ENCODE measurements around the gene OXA1L.
"Not testable (repeated sequence)": the region's sequence is repeated elsewhere in the genome, so short reads cannot be mapped to it uniquely, and the experiment has no call there.

OXA1L gene

DNA sequence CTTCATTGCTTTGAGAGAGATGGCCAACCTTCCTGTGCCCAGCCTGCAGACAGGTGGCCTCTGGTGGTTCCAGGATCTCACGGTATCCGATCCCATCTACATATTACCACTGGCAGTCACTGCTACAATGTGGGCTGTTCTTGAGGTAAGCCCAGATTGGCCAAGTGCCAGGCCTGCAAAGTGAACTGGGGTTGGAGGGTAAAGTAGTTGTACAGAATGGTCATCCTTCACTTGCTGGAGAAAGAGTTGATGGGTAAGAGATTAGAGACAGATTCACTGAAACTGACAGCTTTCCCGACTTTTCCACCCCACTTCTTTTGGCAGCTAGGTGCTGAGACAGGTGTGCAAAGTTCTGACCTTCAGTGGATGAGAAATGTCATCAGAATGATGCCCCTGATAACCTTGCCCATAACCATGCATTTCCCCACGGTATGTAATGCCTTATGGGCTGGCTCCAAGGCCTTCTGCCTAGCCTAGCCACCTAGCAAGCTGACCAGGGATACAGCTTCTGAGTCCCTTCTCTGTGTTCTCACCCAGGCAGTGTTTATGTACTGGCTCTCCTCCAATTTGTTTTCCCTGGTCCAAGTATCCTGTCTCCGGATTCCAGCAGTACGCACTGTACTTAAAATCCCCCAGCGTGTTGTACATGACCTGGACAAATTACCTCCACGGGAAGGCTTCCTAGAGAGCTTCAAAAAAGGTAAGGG lies 4.1 kb downstream of the OXA1L start:
- no peak for DNase-seq

DNA sequence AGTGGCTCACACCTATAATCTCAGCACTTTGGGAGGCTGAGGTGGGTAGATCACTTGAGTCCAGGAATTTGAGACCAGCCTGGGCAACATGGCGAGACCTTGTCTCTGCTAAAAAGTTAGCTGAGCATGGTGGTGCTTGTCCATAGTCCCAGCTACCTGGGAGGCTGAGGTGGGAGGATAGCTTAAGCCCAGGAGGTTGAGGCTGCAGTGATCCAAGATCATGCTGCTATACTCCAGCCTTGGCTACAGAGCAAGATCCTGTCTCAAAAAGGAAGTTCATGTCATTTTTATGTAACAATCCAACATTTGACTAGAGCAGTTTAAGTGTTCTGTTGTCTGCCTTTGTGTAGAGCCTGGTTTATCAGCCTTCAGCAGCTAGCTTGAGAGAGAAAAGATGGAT lies 6.2 kb downstream of the OXA1L start:
- DNase-seq = no peak

DNA sequence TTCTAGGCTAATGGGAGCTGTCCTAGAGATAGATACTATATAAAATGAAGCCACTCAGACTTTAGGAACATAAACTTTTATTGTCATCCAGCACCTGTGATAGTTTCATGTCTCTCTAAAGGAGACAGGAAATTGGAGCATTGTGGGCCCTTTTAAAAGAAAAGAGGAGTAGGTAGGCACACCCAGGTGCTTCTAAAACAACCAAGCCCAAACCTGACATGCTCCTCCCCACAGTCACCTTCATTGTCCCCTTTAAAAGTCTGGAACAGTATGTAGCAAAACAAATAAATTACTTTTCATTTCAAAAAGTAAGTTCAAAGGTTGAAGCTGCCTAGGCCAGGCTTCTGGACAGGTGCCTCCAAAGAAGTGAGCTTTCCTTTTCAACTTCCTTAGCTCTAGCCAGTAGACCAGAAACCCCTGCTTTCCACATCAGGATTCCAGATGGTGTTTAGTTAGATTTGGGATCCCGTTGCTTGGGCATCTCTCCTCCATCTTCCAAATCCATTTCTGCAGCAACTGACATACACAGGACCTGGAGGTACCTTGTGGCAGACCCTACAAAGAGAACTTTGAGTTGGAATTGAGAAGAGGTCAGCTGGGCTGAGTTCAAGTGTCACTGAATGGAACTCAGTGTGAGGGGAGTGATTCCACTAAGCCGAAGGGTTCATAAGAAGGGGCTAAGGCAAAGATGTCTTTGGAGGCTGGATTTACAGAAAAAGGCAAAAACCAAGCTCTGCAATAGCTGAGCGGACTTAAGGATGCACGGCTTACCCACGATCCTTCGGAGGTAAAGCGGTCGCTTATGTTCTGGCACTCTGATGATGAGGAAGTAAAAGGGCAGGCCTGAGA lies 6.9 kb downstream of the OXA1L start:
- DNase-seq = no peak

DNA sequence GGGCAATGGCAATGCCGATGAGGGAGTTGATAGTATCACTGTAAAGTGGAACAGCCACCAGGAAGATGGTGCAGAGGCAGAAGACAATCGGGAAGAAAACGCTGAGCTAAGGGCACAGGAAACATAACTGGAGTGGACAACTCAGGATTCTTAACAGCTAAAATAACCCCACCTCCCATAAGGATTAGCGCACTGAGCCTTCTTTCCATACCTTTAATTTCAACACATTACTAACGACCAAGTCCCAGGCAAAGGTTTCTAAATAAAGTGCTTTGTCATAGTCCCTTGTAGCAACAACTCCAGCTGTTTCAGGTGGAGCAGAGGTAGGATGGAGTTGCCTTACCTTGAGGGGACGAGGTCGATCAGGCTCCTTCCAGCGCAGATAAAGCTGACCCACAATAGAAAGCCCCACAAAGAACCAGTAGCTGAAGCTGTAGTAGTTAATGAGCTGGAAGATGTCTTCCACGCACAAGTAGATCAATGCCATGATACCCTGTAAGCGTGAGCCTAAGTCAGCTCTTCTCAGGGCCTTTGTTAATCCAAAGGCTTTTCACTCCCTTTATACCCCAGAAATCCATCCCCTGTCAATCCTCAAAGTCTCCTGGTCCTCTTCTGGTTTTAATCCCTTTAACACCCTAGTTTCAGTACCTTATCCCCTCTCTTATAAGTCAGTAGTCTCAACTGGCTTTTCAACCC lies 7.7 kb downstream of the OXA1L start:
- no peak for DNase-seq

DNA sequence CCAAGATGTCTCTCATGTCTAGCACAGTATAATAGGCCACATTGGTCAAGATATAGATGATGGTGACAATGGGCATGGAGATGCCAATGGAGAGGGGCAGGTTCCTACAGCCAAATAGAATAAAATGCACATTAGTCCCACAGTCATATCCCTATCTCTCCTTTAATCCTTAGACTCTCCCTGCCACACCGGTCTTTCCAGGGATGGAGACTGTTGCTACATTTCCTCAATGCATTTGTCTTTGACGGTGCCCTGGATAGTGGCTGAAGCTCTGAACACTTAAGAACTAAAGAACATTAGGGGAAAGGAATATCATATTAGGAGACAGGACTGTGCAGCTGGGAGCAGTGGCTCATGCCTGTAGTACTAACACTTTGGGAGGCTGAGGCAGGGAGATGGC lies 9.7 kb downstream of the OXA1L start:
- no peak for DNase-seq

DNA sequence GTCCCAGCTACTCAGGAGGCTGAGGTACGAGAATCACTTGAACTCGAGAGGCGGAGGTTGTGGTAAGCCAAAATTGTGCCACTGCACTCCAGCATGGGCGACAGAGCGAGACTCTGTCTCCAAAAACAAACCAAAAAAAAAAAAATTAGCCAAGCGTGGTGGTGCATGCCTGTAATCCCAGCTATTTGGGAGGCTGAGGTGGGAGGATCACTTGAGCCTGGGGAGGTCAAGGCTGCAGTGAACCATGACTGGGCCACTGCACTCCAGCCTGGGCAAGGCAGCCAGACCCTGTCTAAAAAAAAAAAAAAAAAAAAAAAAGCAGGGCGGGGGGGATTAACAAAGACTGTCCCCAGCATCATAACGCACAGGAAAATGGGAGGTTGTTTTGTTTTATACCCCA lies 10.4 kb downstream of the OXA1L start:
- not testable (repeated sequence) for DNase-seq

DNA sequence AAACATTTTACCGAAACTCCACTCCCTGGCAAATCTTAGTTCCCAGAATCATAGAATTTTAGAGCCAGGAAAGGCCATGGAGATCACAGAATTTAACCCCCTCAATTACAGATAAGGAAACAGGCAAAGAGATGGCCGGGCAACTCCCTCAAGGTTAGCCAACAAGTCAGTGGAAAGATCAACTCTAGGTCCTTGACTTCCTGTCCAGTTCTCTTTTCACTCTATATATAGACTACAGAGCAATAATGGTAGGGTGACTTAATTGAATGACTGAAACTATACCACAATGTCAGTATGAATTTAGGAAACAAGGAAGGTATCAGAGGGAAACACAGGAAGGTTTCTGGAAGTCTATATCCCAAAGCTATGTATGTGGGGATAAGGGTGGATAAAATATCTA lies 11.6 kb downstream of the OXA1L start:
- DNase-seq = no peak

DNA sequence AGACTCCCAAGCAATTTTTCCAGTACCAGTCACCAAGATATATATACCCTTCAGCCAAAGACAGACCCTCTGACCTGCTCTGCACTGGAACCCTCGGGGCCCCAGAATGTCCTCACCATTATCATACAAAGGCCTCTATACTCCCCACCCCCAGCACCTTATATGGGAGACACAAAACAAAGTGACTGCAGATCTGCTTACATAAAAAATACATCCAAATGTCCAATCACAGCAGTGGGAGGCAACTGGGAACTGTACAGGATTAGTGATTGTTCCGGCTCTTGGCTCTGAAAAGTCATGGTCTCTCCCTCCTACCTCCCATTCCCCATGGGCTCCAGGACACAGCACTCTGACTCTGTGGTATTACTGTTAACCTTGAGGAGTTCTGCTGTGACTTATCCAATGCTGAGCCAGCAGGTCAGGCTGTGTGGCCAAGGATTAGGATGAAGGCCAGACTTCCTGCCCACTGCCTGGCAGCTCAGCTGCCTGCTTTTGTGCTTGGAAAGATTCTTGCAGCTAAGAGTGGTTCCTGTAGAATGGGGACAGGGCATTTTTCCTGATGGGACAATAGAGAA lies 13.7 kb downstream of the OXA1L start:
- no peak for DNase-seq

DNA sequence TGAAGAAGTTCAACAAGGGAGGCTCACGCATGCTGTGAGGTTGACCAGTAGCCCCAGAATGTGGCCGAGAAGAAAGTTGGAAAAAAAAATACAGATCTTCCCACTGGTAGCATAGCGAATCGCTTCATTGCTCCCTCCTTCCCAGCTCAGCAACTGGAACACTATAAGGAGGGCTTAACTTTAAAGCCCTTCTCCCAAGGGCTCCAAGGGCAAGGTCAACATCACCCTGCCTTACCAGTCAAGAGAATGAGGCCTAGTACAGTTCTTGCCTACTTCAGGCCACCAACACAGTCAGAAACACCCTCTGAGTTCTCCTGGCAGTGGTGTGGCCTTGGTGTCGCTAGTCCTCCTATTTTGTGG lies 14.4 kb downstream of the OXA1L start:
- no peak for DNase-seq

DNA sequence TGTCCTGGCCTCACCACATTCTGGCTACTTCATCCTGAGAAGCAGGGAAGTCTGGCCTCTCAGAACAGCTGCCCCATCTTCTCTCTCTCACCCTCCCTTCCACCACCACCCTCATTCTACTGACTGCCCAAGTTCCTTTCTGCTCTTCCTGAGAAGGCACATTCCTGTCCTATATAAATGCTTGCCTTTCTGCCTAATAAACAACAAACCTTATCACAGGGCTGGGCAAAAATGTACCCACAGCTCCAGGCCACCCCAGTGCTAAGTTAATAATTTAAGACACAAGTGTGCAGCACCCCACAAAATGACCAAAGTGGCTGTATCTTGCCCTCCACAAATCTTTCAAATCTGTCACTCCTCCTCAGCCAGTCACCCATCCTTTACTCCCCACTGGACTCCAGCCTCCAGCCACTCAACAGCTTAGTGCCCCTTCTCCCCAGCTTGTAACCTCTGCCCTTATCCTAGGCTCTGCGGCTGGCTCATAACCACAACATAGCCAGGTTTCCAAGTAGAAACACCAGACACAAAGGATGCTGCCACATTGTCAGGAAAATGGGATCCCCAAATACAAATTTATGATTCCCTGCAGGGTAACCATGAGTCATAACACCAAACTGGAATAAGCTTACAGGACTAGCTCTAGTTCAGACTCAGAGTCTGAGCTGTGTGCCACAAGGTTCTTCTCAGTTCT lies 15.0 kb downstream of the OXA1L start:
- peak; percentile 35 for DNase-seq

DNA sequence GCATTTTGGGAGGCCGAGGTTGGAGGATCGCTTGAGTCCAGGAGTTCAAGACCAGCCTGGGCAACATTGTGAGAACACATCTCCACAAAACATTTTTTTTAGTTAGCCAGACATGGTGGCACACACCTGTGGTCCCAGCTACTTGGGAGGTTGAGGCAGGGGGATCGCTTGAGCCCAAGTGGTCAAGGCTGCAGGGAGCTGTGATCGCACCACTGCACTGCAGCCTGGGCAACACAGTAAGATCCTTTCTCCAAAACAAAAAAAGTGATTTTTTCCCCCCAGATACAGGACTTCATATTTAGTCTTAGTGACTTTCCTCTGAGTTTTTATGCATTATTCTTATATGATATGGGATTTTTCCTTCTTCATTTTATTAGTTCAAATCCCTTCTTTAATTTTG lies 20.2 kb downstream of the OXA1L start:
- no peak for DNase-seq

DNA sequence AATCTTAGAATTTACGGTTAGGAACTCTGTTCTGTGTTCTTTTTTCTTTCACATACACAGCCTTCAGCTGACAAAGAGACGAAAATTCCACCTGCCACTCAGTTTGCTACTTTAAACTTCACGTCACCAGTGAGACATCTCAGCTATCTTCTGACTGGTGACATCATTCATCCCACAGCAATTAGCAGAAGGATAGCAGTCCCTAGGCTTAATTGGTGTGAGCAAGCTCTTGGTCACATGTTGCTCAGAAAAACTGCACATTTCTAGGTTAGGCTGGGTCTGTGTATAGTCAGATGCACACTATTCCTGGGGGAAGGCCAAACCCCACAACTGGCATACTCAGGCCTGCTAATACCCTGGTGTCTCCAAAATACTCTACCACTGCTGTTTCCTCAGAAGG lies 24.8 kb downstream of the OXA1L start:
- peak; percentile 53 for DNase-seq

DNA sequence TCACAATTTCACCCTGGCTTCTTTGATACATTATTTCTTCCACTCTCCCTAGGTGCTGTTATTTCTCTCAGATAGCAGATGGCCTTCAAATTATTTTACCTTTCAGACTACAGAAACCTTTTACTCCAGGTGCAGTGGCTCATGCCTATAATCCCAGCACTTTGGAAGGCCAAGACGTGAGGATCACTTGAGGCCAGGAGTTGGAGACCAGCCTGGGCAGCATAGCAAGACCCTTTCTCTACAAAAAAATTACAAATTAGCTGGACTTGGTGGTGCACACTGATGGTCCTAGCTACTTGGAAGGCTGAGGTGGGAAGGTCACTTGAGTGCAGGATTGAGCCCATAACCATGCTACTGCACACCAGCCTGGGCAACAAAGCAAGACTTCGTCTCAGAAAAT lies 25.7 kb downstream of the OXA1L start:
- DNase-seq = no peak

DNA sequence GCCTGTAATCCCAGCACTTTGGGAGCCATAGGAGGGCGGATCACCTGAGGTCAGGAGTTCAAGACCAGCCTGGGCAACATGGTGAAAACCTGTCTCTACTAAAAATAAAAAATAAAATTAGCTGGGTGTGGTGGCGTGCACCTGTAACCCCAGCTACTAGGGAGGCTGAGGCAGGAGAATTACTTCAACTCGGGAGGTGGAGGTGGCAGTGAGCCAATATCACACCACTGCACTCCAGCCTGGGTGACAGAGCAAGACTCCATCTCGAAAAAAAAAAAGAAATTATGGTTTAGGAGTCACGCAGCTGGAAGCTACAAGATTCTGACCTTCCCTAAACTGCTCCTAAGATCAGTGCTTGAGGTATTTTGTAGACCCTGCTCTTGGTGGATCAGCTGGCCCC lies 27.1 kb downstream of the OXA1L start:
- not testable (repeated sequence) for DNase-seq

DNA sequence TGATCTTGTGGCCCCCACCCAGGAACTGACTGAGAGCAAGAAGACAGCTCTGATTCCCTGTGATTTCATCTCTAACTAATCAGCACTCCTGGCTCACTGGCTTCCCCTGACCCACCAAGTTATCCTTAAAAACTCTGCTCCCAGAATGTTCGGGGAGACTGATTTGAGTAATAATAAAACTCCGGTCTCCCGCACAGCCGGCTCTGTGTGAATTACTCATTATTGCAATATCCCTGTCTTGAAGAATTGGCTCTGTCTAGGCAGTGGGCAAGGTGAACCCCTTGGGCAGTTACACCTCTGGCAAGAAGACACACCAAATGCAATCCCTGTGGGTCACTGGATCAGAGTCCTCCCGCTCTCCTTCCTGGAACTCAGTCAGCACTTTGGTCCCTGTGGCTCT lies 27.5 kb downstream of the OXA1L start:
- DNase-seq = no peak

DNA sequence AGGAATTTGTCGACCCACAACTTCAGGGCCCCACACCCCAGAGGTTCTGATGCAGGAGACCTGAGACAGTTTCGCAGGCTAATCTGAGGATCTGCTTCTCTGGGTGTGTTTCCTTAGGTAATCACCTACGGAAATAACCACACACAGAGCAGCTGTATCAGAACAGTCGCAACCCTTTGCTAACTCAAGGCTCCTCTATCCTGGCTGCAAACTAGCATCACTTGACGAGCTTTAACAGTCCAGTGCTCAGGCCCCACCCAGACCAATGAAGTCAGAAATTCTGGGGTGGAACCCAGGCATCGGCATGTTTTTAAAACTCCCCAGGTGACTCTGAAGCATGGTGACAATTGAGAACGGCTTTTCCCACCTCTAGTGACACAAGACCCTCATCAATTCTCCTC lies 28.1 kb downstream of the OXA1L start:
- DNase-seq = no peak

DNA sequence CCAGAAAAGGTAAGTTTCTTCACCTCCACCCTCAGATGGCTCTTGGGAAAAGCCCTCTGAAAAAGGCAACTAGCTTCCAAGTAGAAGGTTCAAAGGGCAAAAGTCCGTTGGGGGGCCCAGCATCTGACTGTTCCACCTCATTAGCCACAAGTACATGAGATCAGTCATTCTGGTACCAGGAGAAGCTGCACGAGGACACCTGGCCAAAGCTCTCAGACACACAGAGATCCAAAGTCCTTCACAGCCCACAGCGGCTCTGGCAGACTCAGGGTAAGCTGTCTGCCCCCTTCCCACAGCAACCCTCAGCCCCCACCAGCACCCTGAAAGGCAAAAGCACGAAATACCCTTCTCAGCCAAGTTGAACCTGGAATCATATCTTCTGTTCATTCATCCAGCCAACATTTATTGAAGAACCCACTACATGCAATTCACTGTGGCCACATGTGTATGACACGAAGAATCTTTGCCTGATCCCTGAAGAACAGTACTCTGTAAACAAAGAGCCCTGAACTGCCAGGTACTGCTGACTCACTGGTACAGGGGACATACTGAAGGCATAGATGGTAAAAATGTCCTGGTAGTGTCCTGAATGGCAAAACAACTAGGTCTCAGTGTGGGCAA lies 29.7 kb downstream of the OXA1L start:
- DNase-seq = no peak

DNA sequence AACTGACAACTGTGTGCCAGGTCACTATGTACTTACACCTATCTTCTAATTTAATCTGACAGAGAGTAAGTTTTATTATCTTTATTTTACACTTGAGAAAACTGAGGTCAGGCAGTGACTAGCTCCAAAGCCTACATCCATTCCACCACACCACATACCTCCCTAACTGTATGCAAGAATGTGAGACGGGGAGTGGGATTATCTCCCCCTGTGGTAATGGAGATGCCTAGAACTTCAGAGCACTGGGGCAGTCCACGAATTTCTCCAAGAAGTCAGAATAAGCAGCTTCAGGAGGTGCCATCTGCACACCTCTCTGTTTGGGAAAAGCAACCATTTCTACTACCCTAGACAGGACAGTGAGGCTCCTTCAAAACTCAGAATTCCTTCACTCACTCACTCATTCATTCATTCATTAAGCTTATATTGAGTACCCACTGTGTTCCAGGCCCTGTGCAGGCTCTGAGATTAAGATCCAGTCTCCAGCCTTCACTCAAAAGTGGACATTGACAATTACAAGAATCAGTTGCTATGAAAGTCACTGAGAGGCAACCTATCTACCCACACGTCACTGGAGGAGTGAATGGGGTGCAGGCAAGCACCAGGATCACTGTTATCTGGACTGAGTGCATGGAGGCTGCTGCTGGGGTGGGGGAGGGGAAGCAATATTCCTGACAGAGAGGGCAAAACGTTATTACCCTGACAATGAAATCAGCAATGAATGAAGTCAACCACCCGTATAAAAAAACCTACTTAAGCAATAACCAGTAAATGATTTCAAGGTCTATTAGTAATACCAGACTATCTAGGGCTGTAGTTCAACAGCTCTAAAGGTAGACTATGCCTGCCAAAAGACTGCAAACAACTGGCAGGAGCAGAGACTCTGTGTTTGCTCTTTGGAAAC lies 30.8 kb downstream of the OXA1L start:
- DNase-seq = no peak

DNA sequence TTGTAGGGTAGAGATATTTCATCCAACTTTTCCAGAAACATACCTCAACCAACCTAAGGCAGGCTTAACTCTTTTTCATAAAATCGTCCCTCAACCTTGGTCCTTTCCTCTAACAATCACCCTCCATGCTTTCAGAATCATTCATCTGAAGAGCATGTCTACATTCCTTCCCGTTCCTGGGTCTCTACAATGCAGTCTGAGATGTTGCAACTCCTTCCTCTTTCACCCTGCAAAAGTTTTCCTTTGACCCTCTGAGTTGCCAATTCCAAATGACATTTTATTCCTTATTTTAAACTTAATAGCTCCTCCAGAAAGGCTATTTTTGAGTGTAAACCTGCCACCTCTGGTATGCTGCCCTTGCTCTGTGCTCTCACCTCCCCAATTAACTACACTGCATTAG lies 32.0 kb downstream of the OXA1L start:
- no peak for DNase-seq

DNA sequence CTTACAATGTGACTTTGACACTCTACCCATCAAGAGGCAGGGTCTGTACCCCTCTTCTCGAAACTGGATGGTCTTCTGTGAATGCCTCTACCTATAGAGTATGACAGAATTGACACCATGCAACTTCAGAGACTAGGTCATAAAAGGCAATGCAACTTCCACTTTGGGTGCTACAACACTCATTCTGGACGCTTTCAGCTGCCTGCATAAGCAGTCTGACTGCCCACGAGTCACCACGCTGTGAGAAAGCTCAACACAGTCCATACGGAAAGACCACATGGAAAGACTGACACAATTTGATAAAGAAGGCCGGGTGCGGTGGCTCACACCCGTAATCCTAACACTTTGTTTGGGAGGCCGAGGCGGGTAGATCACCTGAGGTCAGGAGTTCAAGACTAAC lies 33.9 kb downstream of the OXA1L start:
- no peak for DNase-seq

DNA sequence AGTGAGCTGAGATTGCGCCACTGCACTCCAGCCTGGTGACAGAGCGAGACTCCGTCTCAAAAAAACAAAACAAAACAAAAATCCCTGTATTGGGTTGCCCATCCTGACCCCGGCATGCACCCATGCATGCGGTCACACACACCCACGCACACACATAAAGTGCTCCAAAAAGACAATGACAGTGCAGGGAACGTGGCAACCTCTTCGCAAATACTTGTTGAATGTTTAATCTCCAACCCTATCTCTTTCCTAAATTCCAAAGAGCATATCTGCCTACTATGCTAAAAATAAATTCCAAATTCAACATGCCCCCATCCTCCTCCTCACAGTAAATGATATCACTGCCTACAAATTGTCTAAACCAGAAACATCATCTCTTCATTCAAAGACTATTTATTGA lies 35.2 kb downstream of the OXA1L start:
- no peak for DNase-seq
